ENCODE measurements around the gene SYNM.

SYNM gene

DNA sequence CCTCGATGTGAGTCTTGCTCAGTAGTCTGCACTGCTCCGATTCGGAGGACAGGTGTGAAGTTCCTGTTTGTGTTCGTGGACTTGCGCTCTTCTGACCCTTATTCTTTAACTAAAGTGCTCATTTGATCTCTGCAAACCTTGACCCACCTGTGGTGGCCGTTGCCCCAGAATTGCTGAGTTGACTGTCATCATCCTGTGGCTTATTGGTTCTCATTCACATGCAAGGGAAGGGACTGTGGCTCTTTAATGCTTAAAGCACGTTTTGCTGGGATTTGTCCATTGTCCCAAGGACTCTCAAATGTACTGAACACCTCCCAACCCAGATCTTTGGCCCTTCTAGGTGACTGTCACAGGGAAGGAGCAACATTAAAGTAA lies 13.4 kb downstream of the SYNM start:
- Histone ChIP-seq H3K79me2 (ENCODE audit: insufficient read depth, low read depth) (no peaks in the 10 kb centered on the region), H3K36me3 (ENCODE audit: insufficient read depth) (no peaks in the 10 kb centered on the region), H3K4me1 (ENCODE audit: low read depth, poor library complexity, severe bottlenecking) (peaks cover 5% of the 10 kb centered on the region), H3K9ac (no peak overlapping the region), H3K27ac (no peak overlapping the region), H3K27me3 (ENCODE audit: insufficient read depth, low read depth) (no peaks in the 10 kb centered on the region), H3K4me3 (IDR thresholded peaks at IDR 0.05; ENCODE audit: insufficient read depth, low read depth, low read length) (no peak overlapping the region), H2AFZ (ENCODE audit: low read depth) (no peak overlapping the region), H4K20me1 (ENCODE audit: insufficient read depth) (no peaks in the 10 kb centered on the region), H3K4me2 (no peak overlapping the region)
- TF ChIP-seq, protein P1, sequence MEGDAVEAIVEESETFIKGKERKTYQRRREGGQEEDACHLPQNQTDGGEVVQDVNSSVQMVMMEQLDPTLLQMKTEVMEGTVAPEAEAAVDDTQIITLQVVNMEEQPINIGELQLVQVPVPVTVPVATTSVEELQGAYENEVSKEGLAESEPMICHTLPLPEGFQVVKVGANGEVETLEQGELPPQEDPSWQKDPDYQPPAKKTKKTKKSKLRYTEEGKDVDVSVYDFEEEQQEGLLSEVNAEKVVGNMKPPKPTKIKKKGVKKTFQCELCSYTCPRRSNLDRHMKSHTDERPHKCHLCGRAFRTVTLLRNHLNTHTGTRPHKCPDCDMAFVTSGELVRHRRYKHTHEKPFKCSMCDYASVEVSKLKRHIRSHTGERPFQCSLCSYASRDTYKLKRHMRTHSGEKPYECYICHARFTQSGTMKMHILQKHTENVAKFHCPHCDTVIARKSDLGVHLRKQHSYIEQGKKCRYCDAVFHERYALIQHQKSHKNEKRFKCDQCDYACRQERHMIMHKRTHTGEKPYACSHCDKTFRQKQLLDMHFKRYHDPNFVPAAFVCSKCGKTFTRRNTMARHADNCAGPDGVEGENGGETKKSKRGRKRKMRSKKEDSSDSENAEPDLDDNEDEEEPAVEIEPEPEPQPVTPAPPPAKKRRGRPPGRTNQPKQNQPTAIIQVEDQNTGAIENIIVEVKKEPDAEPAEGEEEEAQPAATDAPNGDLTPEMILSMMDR (conservative IDR thresholded peaks at IDR 0.05; ENCODE audit: low read depth, low read length) = no peak

DNA sequence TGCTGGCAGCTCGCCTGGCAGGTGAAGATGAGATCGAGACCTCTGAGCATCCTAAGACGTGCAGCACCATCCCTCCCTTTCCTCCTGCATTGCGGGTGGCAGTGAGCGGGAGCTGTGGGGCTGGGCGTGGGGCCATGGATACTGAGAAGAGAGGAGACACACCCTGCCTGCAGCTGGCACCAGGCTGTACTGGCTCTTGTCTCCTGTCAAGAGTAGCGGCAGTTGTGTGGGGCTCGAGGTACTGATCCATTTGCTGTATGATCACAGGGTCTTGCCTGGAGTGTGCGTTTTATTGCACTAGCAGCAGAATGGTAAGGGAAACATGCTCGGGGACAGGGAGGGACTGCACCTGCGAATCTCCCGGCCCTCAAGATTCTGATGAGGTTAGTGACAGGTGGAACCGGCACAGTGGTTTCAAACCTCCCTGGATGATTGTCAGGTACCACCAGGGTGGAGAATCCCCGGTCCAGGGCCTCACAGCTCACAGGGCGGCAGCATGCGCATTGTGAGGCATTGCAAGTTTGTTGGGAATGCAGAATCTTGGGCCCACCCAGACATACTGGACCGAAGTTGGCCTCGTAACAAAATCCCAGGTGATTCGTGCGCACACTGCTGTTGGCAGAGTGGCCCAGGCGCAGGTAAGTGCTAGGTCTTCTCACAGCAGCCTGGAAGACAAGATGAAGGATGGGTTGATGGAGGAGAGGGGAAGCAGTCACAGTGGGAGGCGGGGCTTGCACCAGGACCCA lies 14.1 kb downstream of the SYNM start:
- H3K27me3 ChIP-seq (ENCODE audit: insufficient read depth, low read depth) = no peaks in the 10 kb centered on the region
- no peaks in the 10 kb centered on the region for H3K36me3 ChIP-seq (ENCODE audit: insufficient read depth)
- H2AFZ ChIP-seq (ENCODE audit: low read depth) = no peak overlapping the region
- H3K79me2 ChIP-seq (ENCODE audit: insufficient read depth, low read depth) = no peaks in the 10 kb centered on the region
- H3K4me2 ChIP-seq = no peak overlapping the region
- H4K20me1 ChIP-seq (ENCODE audit: insufficient read depth) = no peaks in the 10 kb centered on the region
- H3K9ac ChIP-seq = no peak overlapping the region
- TF ChIP-seq, protein P1 (conservative IDR thresholded peaks at IDR 0.05; ENCODE audit: low read depth, low read length) = no peak
- H3K4me1 ChIP-seq (ENCODE audit: low read depth, poor library complexity, severe bottlenecking) = peaks cover 12% of the 10 kb centered on the region
- no peak overlapping the region for H3K4me3 ChIP-seq (IDR thresholded peaks at IDR 0.05; ENCODE audit: insufficient read depth, low read depth, low read length)
- no peak overlapping the region for H3K27ac ChIP-seq

DNA sequence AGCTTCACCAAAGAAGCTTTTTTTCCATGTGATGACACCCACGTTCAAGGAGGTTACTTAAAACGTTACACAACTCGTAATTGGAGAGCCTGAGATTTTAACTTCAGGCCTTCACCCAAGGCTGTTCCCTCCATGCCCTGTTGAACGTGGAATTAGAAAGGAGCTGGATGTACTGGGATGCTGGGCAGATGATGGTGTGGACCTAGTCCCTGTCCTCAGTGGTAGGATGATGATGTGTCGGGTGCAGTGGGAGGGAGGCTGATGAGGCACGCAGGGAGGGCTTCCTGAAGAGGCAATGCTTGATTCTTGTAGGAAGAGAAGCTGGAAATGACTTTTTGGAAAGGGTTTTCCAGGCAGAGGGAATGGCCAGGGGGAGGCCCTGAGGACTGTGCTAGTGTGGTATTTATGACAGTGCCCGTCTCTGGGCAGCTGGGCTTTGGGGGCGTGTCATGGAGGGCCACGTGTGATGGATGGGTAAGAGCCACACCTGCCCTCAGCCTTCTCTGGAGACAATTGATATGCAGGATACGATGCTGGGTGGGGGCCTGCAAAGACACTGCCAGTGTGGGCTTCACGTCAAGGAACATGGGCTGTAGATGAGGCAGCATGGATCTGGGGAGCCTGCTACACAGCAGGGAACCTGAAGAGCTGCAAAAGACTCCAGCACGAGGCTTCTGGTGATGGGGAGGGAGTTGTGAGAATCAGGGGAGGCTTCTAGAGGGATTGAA lies 15.3 kb downstream of the SYNM start:
- Histone ChIP-seq H3K4me1 (ENCODE audit: low read depth, poor library complexity, severe bottlenecking) (peaks cover 24% of the 10 kb centered on the region), H2AFZ (ENCODE audit: low read depth) (no peak overlapping the region), H3K4me3 (IDR thresholded peaks at IDR 0.05; ENCODE audit: insufficient read depth, low read depth, low read length) (no peak overlapping the region), H3K9ac (no peak overlapping the region), H3K4me2 (no peak overlapping the region), H3K36me3 (ENCODE audit: insufficient read depth) (no peaks in the 10 kb centered on the region), H3K27me3 (ENCODE audit: insufficient read depth, low read depth) (no peaks in the 10 kb centered on the region), H4K20me1 (ENCODE audit: insufficient read depth) (no peaks in the 10 kb centered on the region), H3K27ac (no peak overlapping the region), H3K79me2 (ENCODE audit: insufficient read depth, low read depth) (no peaks in the 10 kb centered on the region)
- TF ChIP-seq, protein P1 (conservative IDR thresholded peaks at IDR 0.05; ENCODE audit: low read depth, low read length) = no peak

DNA sequence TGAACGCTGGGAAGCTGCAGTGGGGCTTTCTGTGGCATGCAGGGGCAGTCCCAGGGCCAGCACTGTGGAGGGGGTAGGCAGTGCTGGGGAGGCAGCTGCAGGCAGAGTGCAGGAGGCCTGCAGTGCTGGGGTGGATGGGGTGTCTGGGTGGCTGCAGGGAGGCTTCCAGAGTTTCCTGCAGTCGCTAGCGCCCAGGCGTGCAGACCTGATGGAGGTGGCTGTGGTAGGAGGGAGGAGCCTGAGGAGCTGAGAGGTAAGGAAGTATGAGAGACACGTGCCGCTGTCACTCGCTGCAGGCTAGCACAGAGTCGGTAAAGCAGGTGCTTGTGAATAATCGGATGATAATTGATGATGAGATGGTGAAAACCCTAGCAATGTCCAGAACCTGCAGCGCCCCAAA lies 16.3 kb downstream of the SYNM start:
- H3K27me3 ChIP-seq (ENCODE audit: insufficient read depth, low read depth) = no peaks in the 10 kb centered on the region
- no peak overlapping the region for H3K27ac ChIP-seq
- no peak overlapping the region for H2AFZ ChIP-seq (ENCODE audit: low read depth)
- TF ChIP-seq, protein P1 (conservative IDR thresholded peaks at IDR 0.05; ENCODE audit: low read depth, low read length) = no peak
- no peak overlapping the region for H3K9ac ChIP-seq
- H3K4me1 ChIP-seq (ENCODE audit: low read depth, poor library complexity, severe bottlenecking) = peaks cover 24% of the 10 kb centered on the region
- no peaks in the 10 kb centered on the region for H3K36me3 ChIP-seq (ENCODE audit: insufficient read depth)
- no peak overlapping the region for H3K4me3 ChIP-seq (IDR thresholded peaks at IDR 0.05; ENCODE audit: insufficient read depth, low read depth, low read length)
- no peak overlapping the region for H3K4me2 ChIP-seq
- H3K79me2 ChIP-seq (ENCODE audit: insufficient read depth, low read depth) = no peaks in the 10 kb centered on the region
- H4K20me1 ChIP-seq (ENCODE audit: insufficient read depth) = no peaks in the 10 kb centered on the region
